GM12891 (cell line): ENCODE results near the gene MRTO4.
"Not testable (repeated sequence)": the region's sequence is repeated elsewhere in the genome, so short reads cannot be mapped to it uniquely, and the experiment has no call there.

Experiments
- DNase-seq: peaks from one replicate; pipeline ENCODE4 v3.0.0; 2011; ENCODE audit warnings: low spot score; ENCODE audit not compliant: insufficient read length
- FAIRE-seq: peaks from 2 replicates; lab custom pipeline; 2011; peaks lifted over from hg19 to GRCh38; lab: Jason Lieb, UNC
- PAX5 ChIP-seq: IDR thresholded peaks from 2 replicates; pipeline ENCODE4 v1.6.1; 2011; ENCODE audit warnings: low read length, moderate library complexity, mild to moderate bottlenecking; ENCODE audit not compliant: insufficient read depth, severe bottlenecking
- POLR2A ChIP-seq: IDR thresholded peaks from 2 replicates; pipeline ENCODE4 v1.6.1; 2011; ENCODE audit warnings: low read depth, low read length, control low read depth
- POLR2AphosphoS5 ChIP-seq: IDR thresholded peaks from 2 replicates; pipeline ENCODE4 v1.6.1; 2011; ENCODE audit warnings: low read depth, low read length, control low read depth
- POU2F2 ChIP-seq: IDR thresholded peaks from 2 replicates; pipeline ENCODE4 v1.6.1; 2011; ENCODE audit warnings: low read depth, mild to moderate bottlenecking, control low read depth, low read length, moderate library complexity
- SPI1 ChIP-seq: IDR thresholded peaks from 2 replicates; pipeline ENCODE4 v1.6.1; 2011; ENCODE audit warnings: low read depth, low read length, control low read depth
- TAF1 ChIP-seq: IDR thresholded peaks from 2 replicates; pipeline ENCODE4 v1.6.1; 2011; ENCODE audit warnings: low read depth, low read length, control low read depth

The MRTO4 gene

DNA sequence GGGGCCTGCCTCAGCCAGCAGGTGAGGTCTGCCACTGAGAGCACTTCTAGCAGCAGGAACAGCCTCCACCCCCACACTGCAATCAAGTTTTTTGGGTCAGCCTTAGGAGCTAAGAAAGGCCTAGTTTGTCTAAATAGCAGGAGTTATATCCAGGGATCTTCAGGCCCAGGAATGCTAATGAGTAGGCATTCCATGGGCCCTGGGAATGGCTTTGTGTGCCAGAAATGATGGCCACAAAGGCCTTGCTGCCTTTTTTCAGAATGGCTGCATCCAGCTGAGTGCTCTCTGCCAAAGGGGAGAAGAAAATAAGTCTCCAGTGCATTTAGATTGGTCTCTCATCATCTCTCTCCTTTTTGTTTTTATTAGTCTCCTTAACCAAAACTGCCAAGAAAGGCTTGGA is 2.8 kb downstream of the MRTO4 start:
- DNase-seq (no peak), FAIRE-seq (no peak)
- TF ChIP-seq PAX5, result no peak
- TF ChIP-seq POLR2AphosphoS5, result no peak
- no peak for TF ChIP-seq TAF1
- no peak for TF ChIP-seq POU2F2
- TF ChIP-seq POLR2A, result no peak
- no peak for TF ChIP-seq SPI1

DNA sequence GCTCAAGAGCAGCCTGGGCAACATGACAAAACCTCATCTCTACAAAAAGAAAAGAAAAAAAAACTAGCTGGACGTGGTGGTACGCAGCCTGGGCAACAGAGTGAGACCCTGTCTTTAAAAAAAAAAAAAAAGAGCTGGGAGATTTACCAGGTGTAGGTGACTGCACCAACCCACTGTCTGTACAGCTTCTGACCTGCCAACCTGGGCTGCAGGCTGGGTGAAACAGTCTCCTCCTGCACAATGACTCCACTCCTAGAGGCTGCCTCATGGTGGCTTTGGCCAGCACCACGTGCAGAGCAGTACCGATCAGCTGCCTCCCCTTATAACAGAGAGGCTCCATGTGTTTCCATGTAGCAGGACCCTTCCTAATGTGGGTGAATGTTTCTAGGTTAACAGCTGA is 3.7 kb downstream of the MRTO4 start:
- no peak for TF ChIP-seq SPI1
- no peak for TF ChIP-seq TAF1
- TF ChIP-seq POU2F2, result no peak
- no peak for TF ChIP-seq POLR2A
- no peak for TF ChIP-seq POLR2AphosphoS5
- TF ChIP-seq PAX5, result no peak
- DNase-seq, result no peak
- FAIRE-seq, result no peak

DNA sequence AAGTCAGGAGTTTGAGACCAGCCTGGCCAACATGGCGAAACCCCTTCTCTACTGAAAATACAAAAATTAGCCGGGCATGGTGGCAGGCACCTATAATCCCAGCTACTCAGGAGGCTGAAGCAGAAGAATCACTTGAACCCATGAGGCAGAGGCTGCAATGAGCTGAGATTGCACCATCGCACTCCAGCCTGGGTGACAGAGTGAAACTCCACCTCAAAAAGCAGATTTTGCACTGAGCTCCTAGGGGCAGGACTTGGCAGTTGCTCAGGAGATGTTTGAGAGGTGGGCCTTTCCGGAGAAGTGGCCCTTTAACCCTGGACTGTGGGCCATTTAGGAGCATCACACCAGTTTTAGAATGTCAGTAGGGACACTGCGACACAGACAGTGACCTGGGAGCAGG is 4.7 kb downstream of the MRTO4 start:
- DNase-seq, FAIRE-seq: not testable (repeated sequence)

DNA sequence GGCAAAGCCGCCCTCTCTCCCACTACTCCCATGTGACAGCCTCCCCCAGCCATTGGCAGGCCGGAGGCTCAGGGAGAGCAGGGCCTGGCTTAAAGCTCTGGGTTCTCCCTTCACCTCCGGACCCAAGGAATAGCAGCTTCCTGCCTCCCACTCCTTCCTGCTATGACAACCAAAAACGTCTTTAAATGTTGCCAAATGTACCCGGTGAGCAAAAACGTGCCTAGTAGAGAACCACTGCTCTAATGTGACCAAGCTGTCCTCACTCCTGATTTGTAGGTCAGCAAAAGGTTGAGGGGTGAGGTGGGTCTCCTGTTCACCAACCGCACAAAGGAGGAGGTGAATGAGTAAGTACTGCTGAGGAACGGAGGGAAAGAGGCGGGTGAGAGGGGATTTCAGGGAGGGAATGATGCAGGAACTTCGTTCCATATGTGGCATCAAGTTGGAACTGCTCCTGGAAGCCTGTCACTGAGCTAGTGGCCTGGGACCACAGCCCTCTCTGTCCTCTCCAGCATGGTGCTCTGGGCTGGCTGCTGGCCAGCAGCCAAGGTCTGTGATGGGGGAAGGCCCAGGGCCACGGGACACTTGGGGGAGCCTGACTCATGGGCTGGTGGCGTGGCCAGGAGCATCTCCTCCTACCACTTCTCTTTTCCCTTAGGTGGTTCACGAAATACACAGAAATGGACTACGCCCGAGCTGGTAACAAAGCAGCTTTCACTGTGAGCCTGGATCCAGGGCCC is 5.7 kb downstream of the MRTO4 start:
- FAIRE-seq, result no peak
- TF ChIP-seq POLR2AphosphoS5 (no peak), PAX5 (no peak), SPI1 (0 out of 2 replicates have a peak, but pooled peaks have one; percentile 20), POLR2A (no peak), TAF1 (no peak)
- DNase-seq, result no peak

DNA sequence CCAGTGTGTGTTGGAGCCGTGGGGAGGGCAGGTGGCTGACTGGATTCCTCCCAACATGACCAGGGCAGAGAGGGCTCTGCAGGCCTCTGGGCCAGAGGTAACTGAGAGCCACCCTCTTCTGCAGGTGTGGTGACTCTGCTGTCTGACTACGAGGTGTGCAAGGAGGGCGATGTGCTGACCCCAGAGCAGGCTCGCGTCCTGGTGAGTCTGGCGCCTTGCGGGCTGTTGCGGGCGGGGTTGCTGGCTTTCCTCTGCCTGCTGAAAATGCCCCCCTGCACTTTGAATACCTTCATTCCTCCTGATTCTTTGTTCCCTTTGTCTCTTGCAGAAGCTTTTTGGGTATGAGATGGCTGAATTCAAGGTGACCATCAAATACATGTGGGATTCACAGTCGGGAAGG is 6.7 kb downstream of the MRTO4 start:
- DNase-seq (no peak), FAIRE-seq (no peak)
- TF ChIP-seq TAF1 (no peak), POU2F2 (no peak), POLR2A (no peak; the same call in 1 of the 2 replicates), POLR2AphosphoS5 (no peak), PAX5 (no peak), SPI1 (no peak)

DNA sequence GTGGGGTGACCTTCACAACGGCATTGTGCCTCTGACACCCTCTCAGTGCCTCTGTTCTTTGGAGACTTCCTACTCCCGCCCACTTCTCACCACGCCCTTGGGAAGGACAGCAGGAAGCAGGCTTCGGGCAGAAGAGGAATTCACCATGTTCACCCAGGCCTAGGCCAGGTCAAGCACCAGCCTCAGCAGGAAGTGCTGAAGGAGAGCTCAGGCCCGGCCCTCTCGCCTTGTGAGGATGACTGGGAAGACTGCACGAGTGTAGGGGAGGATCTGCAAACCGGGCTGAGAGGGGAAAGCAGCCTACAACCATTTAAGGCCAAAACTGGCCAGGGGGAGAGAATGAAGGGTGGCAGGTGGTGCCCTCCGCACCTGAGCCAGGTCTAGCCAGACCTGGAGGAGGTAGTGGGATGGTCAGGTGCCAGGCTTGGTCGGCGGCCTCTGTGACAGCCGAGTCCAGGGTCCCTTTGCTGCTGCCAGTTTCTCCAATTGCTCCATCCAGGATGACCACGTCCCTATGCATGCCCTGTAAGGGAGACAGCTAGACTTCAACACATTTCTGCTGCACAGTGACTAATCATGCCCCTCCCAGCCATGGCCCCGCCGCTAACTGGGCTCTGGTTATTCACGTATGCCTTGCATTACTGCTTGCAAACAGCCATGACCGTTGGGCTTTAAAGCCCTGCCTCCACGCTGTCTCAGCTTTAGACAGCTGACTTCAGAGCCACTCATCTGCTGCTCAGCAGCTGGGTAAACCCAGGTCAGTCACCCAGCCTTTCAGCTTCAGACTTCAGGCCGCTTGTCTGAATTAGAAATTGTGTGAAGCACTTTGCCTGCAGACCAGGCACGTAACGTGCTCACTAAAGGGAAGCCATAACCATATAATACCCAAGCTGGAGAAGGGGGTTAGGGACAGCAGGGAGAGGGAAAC is 8.9 kb downstream of the MRTO4 start:
- DNase-seq (no peak), FAIRE-seq (no peak)
- TF ChIP-seq POLR2A (peak; percentile 53), PAX5 (no peak)

DNA sequence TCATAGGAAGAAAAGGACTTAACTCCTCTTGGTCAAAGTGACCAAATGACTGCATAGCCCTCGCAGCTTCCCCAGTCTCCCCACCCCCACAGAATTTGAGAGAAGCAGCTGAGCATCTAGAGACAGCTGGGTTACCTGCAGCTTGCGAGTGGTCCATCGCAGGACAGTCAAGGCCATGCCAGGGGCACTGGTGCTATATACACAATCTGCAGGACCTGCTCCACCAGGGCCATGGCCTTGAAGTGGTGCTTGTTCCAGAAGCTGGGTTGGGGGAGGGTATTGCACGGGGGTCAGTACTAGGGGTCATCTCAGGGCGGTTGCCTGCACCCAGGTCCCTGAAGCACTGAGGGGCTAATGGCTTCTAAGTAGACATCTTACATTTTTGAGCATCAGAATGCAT is 10.4 kb downstream of the MRTO4 start:
- FAIRE-seq (no peak), DNase-seq (no peak)
- TF ChIP-seq TAF1, result no peak
- no peak for TF ChIP-seq POU2F2
- no peak for TF ChIP-seq SPI1
- TF ChIP-seq POLR2AphosphoS5, result no peak; the same call in 1 of the 2 replicates
- no peak; the same call in 1 of the 2 replicates for TF ChIP-seq POLR2A
- no peak for TF ChIP-seq PAX5

DNA sequence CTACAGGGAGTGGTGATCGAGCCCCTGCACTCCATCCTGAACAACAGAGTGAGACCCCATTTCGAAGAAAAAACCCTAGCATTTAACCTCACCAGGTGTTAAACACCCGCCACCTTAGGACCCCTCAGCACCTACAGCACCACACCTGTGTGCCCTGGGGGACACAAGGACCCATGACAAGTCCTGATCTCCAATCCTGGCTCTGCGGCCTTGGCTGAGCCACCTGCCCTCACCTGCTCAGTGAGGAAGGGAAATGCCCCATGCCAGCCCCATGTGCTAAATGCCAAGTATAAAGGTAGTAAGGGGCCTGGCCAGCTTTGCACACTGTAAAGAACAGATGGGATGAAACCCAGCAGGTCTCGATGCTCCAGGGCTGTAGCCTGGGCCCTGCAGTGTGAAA is 11.1 kb downstream of the MRTO4 start:
- TF ChIP-seq TAF1, result no peak
- TF ChIP-seq POLR2A, result peak; percentile 19; the same call in 1 of the 2 replicates
- no peak for FAIRE-seq
- no peak for DNase-seq

DNA sequence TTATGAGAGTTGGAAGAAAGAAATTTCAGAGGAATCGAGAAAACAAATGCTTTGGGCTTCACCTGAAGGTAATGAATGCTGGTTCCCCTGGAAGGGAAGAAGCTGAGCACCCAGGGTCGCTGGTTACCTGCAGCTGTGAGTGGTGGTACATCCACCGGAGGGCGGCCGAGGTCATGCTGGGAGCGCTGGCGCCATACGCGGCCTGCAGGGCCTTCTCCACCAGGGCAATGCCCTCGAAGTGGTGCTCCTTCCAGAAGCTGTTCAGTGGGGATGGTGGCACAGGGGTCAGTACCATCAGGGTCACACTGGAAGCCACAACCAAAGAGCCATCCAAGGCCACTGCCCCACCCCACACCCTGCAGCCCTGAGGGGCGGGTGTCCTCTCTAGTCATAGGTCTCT is 16.8 kb downstream of the MRTO4 start:
- DNase-seq, result no peak
- TF ChIP-seq POU2F2 (no peak), PAX5 (no peak), POLR2AphosphoS5 (no peak), SPI1 (no peak), TAF1 (no peak), POLR2A (no peak)
- FAIRE-seq, result no peak

DNA sequence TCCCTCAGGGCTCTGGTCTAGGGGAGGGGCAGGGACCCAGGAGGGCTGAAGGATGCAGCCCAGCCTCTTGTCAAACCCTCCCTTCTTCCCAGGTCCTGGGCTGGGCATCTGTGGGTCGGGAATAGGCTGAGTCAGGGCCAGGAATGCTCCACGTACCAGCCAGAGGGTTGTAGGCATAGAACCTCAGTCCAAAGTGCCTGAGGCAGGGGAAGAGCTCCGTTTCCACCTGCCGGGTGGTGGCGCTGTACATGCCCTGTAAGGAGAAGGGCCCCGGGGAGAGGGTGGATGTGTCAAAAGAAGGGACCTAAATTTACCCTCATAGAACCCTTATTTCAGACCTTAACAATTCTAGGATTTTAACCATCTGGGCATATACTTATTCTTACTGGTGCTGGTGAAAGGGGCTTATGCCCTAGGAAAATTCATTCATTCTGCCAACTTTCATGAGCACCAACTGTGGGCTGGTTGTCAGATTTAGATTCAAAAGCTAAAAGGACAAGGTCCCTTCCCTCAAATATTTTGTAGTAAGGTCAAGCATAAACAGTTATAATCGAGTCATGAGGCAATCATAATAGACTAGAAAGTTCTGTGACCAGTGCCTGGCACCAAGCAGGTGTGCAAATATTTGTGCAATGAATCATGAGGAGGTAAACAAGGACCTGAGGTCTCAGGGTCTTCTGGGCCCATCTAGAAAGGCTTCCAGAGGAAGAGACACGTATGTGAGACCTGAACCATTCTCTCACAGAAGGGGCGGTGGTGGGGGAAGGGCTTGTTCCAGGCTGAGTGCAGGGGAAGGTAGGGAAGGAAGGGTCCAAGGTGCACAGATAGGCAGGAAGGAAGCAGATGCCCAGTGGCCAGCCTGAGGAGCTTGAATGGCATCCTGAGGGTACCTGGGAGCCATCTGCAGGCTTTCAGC is 18.1 kb downstream of the MRTO4 start:
- not testable (repeated sequence) for FAIRE-seq, DNase-seq

DNA sequence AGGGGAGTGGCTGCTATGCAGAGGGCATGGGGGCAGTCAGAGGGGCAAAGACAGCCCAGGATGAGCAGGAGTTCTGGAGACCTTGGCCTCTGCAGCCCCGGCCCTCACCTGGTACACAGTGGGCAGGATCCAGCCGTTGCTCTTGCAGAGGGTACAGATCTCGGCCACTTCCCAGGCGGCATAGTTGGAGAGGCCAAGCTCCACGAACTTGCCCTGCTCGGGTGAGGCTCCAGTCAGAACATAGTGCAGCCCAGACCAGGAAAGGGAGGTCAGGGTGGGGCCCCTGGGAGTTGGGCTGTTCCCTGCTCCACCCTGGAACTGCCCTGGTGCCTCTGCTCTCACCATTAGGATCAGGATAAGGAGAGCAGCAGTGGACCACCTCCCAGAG is 18.7 kb downstream of the MRTO4 start:
- not testable (repeated sequence) for FAIRE-seq, DNase-seq
